KMS-11 (cell line): ENCODE measurements around the gene KRT3.
"Not testable (repeated sequence)": the region's sequence is repeated elsewhere in the genome, so short reads cannot be mapped to it uniquely, and the experiment has no call there.

Experiments
- H2AFZ ChIP-seq: fragments of 200-600 bp; sonication (generic); 2 replicates; pipeline ENCODE4 v1.6.1; 2016; ENCODE audit warnings: antibody characterized with exemption, mixed run types, low read depth
- H3K27ac ChIP-seq: fragments of 200-600 bp; sonication (generic); 2 replicates; pipeline ENCODE4 v1.6.1; 2016; ENCODE audit warnings: mild to moderate bottlenecking, mixed run types
- H3K27me3 ChIP-seq: fragments of 200-600 bp; sonication (generic); 2 replicates; pipeline ENCODE4 v1.6.1; 2017; ENCODE audit warnings: mild to moderate bottlenecking, low read depth, mixed run types, moderate library complexity; ENCODE audit not compliant: insufficient read depth
- H3K36me3 ChIP-seq: fragments of 200-600 bp; sonication (generic); 2 replicates; pipeline ENCODE4 v1.6.1; 2017; ENCODE audit warnings: mild to moderate bottlenecking, mixed run types; ENCODE audit not compliant: insufficient read depth
- H3K4me1 ChIP-seq: fragments of 200-600 bp; sonication (generic); 2 replicates; pipeline ENCODE4 v1.6.1; 2016; ENCODE audit warnings: mild to moderate bottlenecking, low read depth, mixed run types; ENCODE audit not compliant: poor library complexity, severe bottlenecking
- H3K4me2 ChIP-seq: fragments of 200-600 bp; sonication (generic); 2 replicates; pipeline ENCODE4 v1.7.0; 2016; ENCODE audit warnings: mild to moderate bottlenecking, mixed run types
- H3K4me3 ChIP-seq: fragments of 200-600 bp; sonication (generic); IDR thresholded peaks from 2 replicates; pipeline ENCODE4 v1.6.1; 2017; ENCODE audit warnings: low read depth, low read length, mixed read lengths; ENCODE audit not compliant: insufficient read depth
- H3K79me2 ChIP-seq: fragments of 200-600 bp; sonication (generic); 2 replicates; pipeline ENCODE4 v1.6.1; 2016; ENCODE audit warnings: low read depth, mixed run types; ENCODE audit not compliant: insufficient read depth
- H3K9ac ChIP-seq: fragments of 200-600 bp; sonication (generic); 2 replicates; pipeline ENCODE4 v1.6.1; 2016; ENCODE audit warnings: mild to moderate bottlenecking, mixed run types
- H4K20me1 ChIP-seq: fragments of 200-600 bp; sonication (generic); 2 replicates; pipeline ENCODE4 v1.6.1; 2016; ENCODE audit warnings: mild to moderate bottlenecking, mixed run types; ENCODE audit not compliant: insufficient read depth
- TF ChIP-seq, protein P1 (sequence below): fragments of 200-600 bp; sonication (generic); conservative IDR thresholded peaks from 2 replicates; pipeline ENCODE4 v1.6.1; 2017; ENCODE audit warnings: low read depth, mild to moderate bottlenecking, antibody characterized with exemption, low read length, moderate library complexity, mixed read lengths

The KRT3 gene

DNA sequence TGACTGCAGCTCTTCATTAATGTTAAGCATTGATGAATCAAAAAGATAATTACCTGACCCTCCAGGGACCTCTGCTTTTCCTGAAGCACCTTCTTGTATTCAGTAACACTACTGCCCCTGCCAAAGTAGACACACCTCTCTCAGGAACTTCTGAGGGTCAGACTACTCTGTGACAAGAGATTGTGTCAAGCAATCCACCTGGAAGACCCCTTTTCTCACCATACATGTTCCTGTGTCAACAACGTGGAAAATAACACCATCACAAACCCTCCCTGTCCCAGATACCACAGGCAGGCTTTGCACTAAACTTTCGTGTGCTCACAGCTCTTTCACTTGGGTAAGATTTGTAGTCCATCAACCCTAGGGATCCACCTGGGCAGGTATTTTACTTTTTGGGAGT, 31.9 kb downstream of the KRT3 start:
- TF ChIP-seq, protein P1, sequence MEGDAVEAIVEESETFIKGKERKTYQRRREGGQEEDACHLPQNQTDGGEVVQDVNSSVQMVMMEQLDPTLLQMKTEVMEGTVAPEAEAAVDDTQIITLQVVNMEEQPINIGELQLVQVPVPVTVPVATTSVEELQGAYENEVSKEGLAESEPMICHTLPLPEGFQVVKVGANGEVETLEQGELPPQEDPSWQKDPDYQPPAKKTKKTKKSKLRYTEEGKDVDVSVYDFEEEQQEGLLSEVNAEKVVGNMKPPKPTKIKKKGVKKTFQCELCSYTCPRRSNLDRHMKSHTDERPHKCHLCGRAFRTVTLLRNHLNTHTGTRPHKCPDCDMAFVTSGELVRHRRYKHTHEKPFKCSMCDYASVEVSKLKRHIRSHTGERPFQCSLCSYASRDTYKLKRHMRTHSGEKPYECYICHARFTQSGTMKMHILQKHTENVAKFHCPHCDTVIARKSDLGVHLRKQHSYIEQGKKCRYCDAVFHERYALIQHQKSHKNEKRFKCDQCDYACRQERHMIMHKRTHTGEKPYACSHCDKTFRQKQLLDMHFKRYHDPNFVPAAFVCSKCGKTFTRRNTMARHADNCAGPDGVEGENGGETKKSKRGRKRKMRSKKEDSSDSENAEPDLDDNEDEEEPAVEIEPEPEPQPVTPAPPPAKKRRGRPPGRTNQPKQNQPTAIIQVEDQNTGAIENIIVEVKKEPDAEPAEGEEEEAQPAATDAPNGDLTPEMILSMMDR, result no peak
- H3K27ac ChIP-seq, result no peak overlapping the region
- no peaks in the 10 kb centered on the region for H4K20me1 ChIP-seq
- H3K36me3 ChIP-seq, result no peaks in the 10 kb centered on the region
- H3K27me3 ChIP-seq, result peaks cover 4% of the 10 kb centered on the region; the same call in 1 of the 2 replicates
- no peaks in the 10 kb centered on the region for H3K4me1 ChIP-seq
- no peak overlapping the region for H3K4me3 ChIP-seq
- no peak overlapping the region for H3K9ac ChIP-seq
- H3K4me2 ChIP-seq, result no peak overlapping the region
- H3K79me2 ChIP-seq, result no peaks in the 10 kb centered on the region
- no peak overlapping the region for H2AFZ ChIP-seq

DNA sequence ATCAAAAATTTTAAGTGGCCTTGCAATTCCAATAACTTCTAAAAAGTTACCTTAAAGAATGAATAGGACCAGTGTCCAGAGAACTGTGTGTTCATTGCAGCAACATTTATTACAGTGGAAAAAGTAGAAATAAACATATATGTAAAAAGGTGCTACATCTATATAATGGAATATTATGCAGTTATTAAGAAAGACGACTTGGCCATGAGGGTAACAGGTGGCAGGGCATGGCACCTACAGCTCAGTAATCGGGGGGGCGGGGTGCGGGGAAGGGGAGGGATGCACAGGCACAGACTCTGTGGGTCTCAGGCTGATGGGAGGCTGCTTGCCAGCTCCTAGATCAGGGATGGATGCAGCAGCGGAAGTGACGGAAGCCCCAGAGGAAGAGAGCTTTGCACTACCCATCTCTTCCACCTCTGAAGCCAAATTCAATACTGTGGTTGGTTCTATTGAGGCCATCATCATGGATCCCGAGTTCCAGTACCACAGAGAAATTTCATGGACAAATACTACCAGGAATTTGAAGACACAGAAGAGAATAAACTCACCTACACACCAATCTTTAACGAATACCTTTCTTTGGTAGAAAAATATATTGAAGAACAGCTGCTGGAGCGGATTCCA, 32.8 kb downstream of the KRT3 start:
- Histone ChIP-seq H4K20me1 (no peaks in the 10 kb centered on the region), H3K27ac (no peak overlapping the region), H2AFZ (no peak overlapping the region), H3K36me3 (no peaks in the 10 kb centered on the region), H3K4me3 (no peak overlapping the region), H3K79me2 (no peaks in the 10 kb centered on the region), H3K9ac (no peak overlapping the region), H3K4me2 (no peak overlapping the region), H3K4me1 (no peaks in the 10 kb centered on the region), H3K27me3 (peaks cover 4% of the 10 kb centered on the region; the same call in 1 of the 2 replicates)
- TF ChIP-seq, protein P1, result no peak

DNA sequence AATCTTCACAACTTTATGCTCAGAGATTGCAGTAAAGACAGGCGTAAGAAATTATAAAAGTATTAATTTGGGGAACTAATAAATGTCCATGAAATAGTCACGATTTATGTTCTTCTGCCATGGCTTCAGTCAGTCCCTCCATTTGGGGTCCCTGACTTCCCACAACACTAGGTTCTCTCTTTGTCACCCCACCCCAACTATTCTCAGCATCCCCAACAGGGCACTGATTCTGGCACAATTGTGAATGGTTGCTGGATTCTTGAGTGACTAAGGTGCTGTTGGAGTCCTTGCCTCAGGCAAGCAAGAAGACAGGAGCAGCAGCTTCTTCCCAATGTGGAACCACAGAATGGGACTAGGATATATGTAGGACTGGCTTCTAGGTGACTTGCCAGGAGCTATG, 34.1 kb downstream of the KRT3 start:
- Histone ChIP-seq H3K4me1 (no peaks in the 10 kb centered on the region), H4K20me1 (no peaks in the 10 kb centered on the region), H3K4me3 (no peak overlapping the region), H3K27me3 (peaks cover 4% of the 10 kb centered on the region; the same call in 1 of the 2 replicates), H3K9ac (no peak overlapping the region), H3K79me2 (no peaks in the 10 kb centered on the region), H3K27ac (no peak overlapping the region), H3K36me3 (no peaks in the 10 kb centered on the region), H3K4me2 (no peak overlapping the region), H2AFZ (no peak overlapping the region)
- TF ChIP-seq, protein P1, result no peak

DNA sequence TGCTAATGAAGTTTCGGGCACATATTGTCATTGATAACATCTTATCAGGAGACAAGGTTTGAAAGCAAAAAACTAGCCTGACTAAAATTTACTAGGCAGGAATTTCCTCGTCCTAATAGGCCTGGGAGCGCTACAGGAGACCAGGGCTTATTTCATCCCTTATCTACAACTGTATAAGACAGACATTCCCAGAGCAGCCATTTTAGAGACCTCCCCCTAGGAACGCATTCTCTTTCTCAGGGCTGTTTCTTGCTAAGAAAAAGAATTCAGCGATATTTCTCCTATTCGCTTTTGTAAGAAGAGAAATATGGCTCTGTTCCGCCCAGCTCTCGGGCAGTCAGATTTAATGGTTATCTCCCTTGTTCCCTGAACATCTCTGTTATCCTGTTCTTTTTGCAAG, 34.7 kb downstream of the KRT3 start:
- H2AFZ ChIP-seq, H3K4me3 ChIP-seq, H4K20me1 ChIP-seq, H3K9ac ChIP-seq, H3K4me2 ChIP-seq, H3K4me1 ChIP-seq, H3K79me2 ChIP-seq, H3K27me3 ChIP-seq, H3K27ac ChIP-seq, H3K36me3 ChIP-seq: not testable (repeated sequence)

DNA sequence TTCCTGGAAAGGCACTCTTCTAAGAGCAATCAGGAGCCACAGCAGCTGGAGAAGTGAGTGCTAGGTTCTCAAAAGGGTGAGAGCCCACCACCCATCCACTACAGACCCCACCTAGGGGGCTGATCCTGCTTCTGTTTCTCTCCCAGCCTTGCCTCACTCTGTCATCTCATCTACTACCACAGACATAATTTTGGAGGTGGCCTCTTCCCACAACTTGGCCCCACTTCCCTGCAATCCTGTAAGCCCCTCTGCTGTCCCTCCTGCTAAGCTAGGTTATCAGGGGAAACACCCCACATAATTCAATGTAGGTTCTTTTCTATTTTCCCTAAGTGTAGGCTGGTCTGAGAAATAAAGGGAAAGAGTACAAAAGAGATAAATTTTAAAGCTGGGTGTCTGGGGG, 35.3 kb downstream of the KRT3 start:
- no peak overlapping the region for H3K4me2 ChIP-seq
- H3K4me3 ChIP-seq, result no peak overlapping the region
- H3K27ac ChIP-seq, result no peak overlapping the region
- H3K4me1 ChIP-seq, result no peaks in the 10 kb centered on the region
- H4K20me1 ChIP-seq, result no peaks in the 10 kb centered on the region
- no peaks in the 10 kb centered on the region for H3K36me3 ChIP-seq
- TF ChIP-seq, protein P1, result no peak
- H3K27me3 ChIP-seq, result peaks cover 4% of the 10 kb centered on the region; the same call in 1 of the 2 replicates
- no peaks in the 10 kb centered on the region for H3K79me2 ChIP-seq
- H2AFZ ChIP-seq, result no peak overlapping the region
- H3K9ac ChIP-seq, result no peak overlapping the region
